Kidney (tissue), 14 donors: ENCODE results near the gene NFE2L1. TPM values are rescaled to one million over a fixed set of nuclear protein-coding genes. Genes with fewer than 3 reads are reported as not detected.
A peak's percentile ranks its signal among the peaks of the same experiment; 100 is the strongest.

Experiments used
- DNase-seq, 5 donors: peaks; one replicate each; pipeline ENCODE4 v3.0.0-alpha.2; 2013 to 2020
- FAIRE-seq: peaks from 2 replicates; lab custom pipeline; 2012; peaks lifted over from hg19 to GRCh38; lab: Jason Lieb, UNC
- H3K27ac ChIP-seq, 2 donors: one replicate each; pipeline ENCODE4 v1.7.0; 2013; ENCODE audit warnings: low read depth in 2 of 2, low read length in 2 of 2, inconsistent platforms in 1 of 2
- H3K27me3 ChIP-seq: one replicate; pipeline ENCODE4 v1.7.1; 2013; ENCODE audit warnings: low read length, inconsistent platforms; ENCODE audit not compliant: control insufficient read depth, insufficient read depth
- H3K36me3 ChIP-seq, 3 donors: one replicate each; pipeline versions ENCODE4 v1.7.0 to v1.7.1; 2013; ENCODE audit warnings: low read length in 3 of 3, control low read depth in 1 of 3, inconsistent platforms in 1 of 3; ENCODE audit not compliant: insufficient read depth in 3 of 3, control insufficient read depth in 2 of 3
- H3K4me1 ChIP-seq, 3 donors: one replicate each; pipeline versions ENCODE4 v1.7.0 to v1.7.1; 2013; ENCODE audit warnings: low read length in 3 of 3, inconsistent platforms in 1 of 3, low read depth in 1 of 3; ENCODE audit not compliant: control insufficient read depth in 2 of 3, insufficient read depth in 2 of 3
- H3K4me3 ChIP-seq, 3 donors: one replicate each; pipeline versions ENCODE4 v1.7.0 to v1.8.1; 2013; ENCODE audit warnings: low read length in 3 of 3, control low read depth in 1 of 3, inconsistent platforms in 1 of 3
- H3K9ac ChIP-seq, 3 donors: one replicate each; pipeline versions ENCODE4 v1.7.0 to v1.7.1; 2013; ENCODE audit warnings: low read length in 3 of 3, control low read depth in 1 of 3, inconsistent platforms in 1 of 3
- H3K9me3 ChIP-seq, 3 donors: one replicate each; pipeline versions ENCODE4 v1.7.0 to v1.7.1; 2013; ENCODE audit warnings: low read length in 3 of 3, control low read depth in 1 of 3, inconsistent platforms in 1 of 3; ENCODE audit not compliant: control insufficient read depth in 2 of 3, insufficient read depth in 1 of 3
- intact Hi-C: fragments of 100-400 bp; cut with DNase I; formaldehyde crosslinking; loops from one replicate; pipeline ENCODE4 v1.11.1; 2022
- polyA plus RNA-seq: library from polyadenylated mRNA; stranded (reverse); fragments of 350-450 nt; fragmentation: Illumina TruSeq; extraction: RNeasy Lipid Tissue Mini Kit (QIAGEN cat#74804); gene quantifications from one replicate; pipeline ENCODE4 v1.2.3, GENCODE V29; 2014; ENCODE audit warnings: low read depth, low replicate concordance; ENCODE audit not compliant: insufficient read depth
- total RNA-seq: library from RNA; stranded (reverse); fragmentation: NEBNext Ultra II Directional; extraction: Animal tissue kit (Norgen Biotek cat#: 25700); gene quantifications from one replicate; pipeline ENCODE4 v1.2.1, GENCODE V29; 2021
- TF ChIP-seq, protein P1 (sequence below): IDR thresholded peaks from 3 replicates; pipeline ENCODE4 v1.5.1; 2012; ENCODE audit warnings: mild to moderate bottlenecking, moderate library complexity, borderline replicate concordance; ENCODE audit not compliant: insufficient read depth; ENCODE audit errors: extremely low read depth
- donor health status: control.
- donor health status: control.
- donor health status: control.
- donor health status: control.
- donor health status: control.
- donor health status: DM: yes; HTN: yes; CAD: no.
- donor health status: Normal renal cell carcinoma (clear cell type).

The NFE2L1 gene
- total and polyA plus RNA-seq, 2 donors from 2014 or later, result 146 to 254 TPM

GRCh38 chr17:48062273-48062672 is 14.1 kb downstream of the NFE2L1 start:
- FAIRE-seq (no peak), DNase-seq (no peak)
- TF ChIP-seq, protein P1, sequence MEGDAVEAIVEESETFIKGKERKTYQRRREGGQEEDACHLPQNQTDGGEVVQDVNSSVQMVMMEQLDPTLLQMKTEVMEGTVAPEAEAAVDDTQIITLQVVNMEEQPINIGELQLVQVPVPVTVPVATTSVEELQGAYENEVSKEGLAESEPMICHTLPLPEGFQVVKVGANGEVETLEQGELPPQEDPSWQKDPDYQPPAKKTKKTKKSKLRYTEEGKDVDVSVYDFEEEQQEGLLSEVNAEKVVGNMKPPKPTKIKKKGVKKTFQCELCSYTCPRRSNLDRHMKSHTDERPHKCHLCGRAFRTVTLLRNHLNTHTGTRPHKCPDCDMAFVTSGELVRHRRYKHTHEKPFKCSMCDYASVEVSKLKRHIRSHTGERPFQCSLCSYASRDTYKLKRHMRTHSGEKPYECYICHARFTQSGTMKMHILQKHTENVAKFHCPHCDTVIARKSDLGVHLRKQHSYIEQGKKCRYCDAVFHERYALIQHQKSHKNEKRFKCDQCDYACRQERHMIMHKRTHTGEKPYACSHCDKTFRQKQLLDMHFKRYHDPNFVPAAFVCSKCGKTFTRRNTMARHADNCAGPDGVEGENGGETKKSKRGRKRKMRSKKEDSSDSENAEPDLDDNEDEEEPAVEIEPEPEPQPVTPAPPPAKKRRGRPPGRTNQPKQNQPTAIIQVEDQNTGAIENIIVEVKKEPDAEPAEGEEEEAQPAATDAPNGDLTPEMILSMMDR, result no peak
- H3K27me3 ChIP-seq, result no peaks in the 10 kb centered on the region
- intact Hi-C loops, result no loop called here
- H3K9me3 ChIP-seq, result no peaks in the 10 kb centered on the region
- H3K36me3 ChIP-seq, result peaks cover 6 to 62% (median 42%) of the 10 kb centered on the region in 3 donors
- H3K9ac ChIP-seq, result no peak overlapping the region
- H3K27ac ChIP-seq, result no peak overlapping the region
- no peak overlapping the region for H3K4me3 ChIP-seq
- peaks cover 0 to 6% (median 0%) of the 10 kb centered on the region in 3 donors for H3K4me1 ChIP-seq

GRCh38 chr17:48064638-48065037 is 16.5 kb downstream of the NFE2L1 start:
- DNase-seq (no peak), FAIRE-seq (no peak)
- Histone ChIP-seq H3K36me3 (peaks cover 7 to 39% (median 23%) of the 10 kb centered on the region in 3 donors), H3K27me3 (no peaks in the 10 kb centered on the region), H3K27ac (no peak overlapping the region), H3K9ac (no peak overlapping the region), H3K4me1 (peaks cover 0 to 3% (median 0%) of the 10 kb centered on the region in 3 donors), H3K9me3 (no peaks in the 10 kb centered on the region), H3K4me3 (no peak overlapping the region)
- TF ChIP-seq, protein P1, result no peak
- intact Hi-C loops, result no loop called here

- H3K9ac ChIP-seq, result no peak overlapping the region
These were observed 18.0 kb downstream of the NFE2L1 start for GRCh38 chr17:48066192-48066591.

More at GRCh38 chr17:48066192-48066591, 18.0 kb downstream of the NFE2L1 start:
- Histone ChIP-seq H3K27ac (peak overlapping the region in 1 of 2 donors; percentile 2), H3K9me3 (no peaks in the 10 kb centered on the region), H3K27me3 (no peaks in the 10 kb centered on the region), H3K4me1 (no peaks in the 10 kb centered on the region), H3K4me3 (no peak overlapping the region), H3K36me3 (peaks cover 8 to 32% (median 18%) of the 10 kb centered on the region in 3 donors)
- intact Hi-C loops, result no loop called here
- TF ChIP-seq, protein P1, result no peak
- no peak for FAIRE-seq
- no peak for DNase-seq
